NCI-H446 treated with DMSO at 0.1 percent for 48 hours (cell line): ENCODE results near the gene C10orf90.

Experiments
- DNase-seq: peaks from one replicate; lab custom pipeline; 2025; lab: John Stamatoyannopoulos, UW

C10orf90 gene

DNA sequence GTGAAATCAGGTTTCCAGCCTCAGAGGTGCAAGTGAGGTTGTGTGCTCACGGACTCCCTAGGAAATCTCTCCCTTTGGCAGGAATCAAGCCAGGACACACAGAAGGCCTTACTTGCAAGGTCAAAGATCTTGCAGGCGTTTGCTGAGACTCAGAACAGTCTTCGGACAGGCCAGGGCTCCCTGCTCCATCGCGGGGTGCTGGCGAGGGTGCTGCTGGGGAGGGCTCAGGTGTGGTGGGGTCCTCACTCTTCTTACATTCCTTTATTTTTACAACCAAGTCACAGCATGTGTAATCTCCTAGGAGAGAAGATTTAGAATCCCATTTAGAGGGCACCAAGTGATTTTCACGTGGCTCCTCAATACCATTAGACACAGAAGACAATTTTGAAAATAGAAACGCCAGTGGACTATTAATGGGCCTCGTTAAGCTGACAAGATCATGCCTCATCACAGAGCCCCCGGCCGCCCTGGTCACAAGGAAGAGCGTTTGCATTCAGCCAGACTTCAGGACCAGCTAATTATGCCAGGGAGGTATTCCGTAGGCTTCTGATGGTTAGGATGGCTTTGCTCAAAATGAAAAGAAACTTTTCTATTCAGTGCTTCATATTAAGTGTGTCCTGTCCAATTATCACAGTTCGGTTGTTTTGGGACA is 209.1 kb downstream of the C10orf90 start:
- no peak for DNase-seq

DNA sequence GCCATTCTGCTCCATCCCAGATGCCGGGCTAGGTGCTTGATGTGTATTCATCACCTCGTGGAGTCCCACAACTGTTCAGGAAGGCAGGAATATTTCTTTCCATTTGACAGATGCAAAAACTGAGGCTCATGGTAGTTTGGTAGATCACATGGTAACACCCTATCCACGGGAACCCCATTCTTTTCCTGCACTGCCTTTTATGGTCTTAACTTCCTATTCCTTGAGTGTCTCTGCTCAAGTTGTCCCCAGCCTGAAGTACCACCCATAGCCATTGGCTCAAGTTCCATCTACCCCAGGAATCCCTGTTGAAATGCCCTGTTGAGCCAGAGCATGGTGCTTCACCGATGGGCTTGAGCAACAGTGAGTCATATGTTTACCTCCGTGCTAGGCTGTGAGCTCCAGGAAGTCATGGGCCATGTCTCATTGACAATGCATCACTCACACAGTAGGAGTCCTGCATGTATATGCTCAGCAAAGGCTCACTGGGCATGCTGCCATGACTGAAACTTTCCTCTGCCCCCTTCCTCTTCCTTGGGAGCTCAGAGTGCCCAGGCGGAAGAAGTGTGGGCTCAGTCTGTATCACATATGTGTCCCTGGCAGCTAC is 210.5 kb downstream of the C10orf90 start:
- DNase-seq: no peak

DNA sequence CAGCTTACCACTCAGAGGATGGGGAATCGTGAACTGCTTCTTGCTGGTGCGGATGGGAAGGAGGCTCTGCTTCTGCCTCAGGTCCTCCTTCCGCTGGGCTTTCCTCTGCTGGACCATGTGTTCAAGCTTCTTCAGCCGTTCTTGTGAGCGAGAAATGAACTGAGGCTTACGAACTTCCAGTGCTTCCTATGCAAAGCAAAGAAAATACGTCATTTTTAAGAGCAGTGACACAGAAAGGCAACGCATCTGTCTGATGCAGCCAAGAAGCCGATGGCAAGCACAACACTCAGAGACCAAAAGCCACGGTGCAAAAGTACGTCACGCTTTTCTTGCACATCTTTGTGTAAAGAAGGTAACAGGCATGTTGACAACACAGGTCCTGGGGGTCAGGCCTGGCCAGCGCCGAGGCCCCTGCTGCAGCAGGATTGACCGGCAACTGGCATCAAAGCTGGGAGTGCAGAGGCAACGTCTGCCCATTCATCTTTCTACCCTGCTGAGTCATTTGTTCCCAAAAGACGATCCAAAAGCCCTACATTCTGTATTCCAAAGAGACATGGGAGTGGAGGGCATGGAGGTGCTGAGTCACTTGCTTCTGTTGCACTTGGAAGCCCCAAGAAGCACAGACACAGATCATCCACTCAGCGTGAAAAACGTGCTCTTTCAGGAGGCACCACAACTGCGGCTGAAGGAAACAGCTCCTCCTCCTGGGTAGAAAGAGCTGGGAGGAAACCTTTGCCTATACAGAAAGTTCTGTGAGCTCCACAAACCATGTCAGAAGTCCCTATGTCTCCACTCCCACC is 211.3 kb downstream of the C10orf90 start:
- no peak for DNase-seq

DNA sequence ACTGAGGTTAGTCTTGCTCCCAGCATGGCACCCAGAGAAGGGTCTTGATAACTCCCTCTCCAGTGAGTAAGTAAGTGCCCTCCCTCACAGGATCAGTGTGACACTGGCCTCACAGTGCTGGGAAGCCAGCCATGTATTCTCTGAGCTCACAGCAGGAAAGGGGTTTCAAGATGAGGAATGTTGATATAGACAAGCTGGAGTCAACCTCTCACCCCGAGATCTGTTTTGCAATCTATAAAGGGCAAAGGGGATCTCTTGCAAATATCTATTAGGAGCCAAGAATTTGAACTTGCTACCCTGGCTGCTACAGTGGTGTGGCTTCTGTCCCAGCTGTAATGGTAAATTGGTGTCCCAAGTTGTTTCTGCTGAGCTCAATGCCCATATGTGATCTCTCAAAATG is 212.0 kb downstream of the C10orf90 start:
- DNase-seq: no peak

- no peak for DNase-seq
These were observed 213.9 kb downstream of the C10orf90 start for GRCh38 chr10:126456632-126457031.

DNA sequence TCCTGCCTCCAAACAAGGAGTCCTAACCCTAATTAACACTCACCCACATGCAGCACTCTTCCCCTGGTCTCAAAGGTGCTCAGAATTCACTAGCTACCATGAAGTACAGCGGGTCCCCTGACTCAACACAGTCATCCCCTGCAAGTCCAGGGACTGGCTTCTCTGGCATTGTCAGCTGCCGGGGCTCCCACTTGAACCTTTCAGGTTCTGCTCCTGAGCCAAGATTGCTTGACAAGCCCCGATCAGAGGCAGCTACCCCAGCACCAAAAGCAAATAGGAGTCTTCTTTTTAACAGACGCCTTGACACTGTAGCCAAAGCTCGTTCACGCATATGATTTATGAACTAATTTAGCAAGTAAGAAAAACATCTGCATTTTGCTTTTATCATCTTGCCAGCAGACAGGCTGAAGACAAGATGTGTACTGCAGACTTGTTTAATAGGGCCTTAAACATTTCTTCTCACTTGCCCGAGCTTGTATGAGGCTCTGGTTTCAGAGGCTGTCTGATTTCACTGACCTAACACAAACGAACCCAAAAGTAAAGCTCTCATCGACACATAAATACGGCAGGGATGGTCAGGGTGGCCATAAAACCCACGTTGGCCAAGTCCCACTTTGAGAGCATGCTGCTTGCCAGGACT is 214.6 kb downstream of the C10orf90 start:
- DNase-seq: no peak

GRCh38 chr10:126455036-126455765 is 215.3 kb downstream of the C10orf90 start:
- DNase-seq: no peak

DNA sequence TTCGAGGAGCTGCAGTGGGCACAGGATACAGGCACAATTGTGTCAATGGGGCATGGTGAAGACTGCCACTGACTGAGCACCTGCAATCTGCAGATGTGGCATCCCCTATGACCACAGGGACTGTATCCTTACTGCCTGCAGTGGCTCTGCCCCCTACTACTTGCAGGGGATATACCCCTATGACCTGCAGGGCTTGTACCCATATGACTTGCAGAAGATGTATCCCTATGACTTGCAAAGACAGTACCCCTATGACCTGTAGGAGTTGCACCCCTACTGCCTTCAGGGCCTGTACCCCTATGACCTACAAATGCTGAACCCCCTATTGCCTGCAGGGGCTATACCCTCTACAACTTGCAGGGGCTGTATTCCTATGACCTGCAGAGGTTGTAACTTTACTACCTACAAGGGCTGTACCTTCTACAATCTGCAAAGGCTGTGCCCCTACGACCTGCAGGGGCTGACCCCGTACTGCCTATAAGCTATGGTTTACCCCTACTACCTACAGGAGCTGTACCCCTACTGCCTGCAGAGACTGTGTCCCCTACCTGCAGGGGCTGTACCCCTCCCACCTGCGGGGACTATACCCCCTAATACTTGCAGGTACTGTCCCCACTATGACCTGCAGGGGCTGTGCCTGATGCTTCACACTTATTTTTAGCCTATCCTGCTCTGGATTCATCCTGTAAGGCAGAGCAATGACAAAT is 216.3 kb downstream of the C10orf90 start:
- DNase-seq: no peak

GRCh38 chr10:126452245-126452644 is 218.2 kb downstream of the C10orf90 start:
- DNase-seq: no peak

DNA sequence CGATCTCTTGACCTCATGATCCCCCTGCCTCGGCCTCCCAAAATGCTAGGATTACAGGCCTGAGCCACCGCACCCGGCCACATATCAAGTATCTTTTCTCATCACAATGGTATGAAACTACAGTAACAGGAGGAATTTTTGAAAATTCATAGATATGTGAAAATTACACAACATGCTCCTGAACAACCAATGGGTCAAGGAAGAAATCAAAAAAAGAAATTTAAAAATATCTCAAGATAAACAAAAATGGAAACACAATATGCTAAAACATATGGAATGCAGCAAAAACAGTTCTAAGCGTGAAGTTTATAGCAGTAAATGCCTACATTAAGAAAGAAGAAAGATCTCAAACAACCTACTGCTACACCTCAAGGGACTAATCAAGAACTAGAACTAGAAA is 222.4 kb downstream of the C10orf90 start:
- DNase-seq: no peak

DNA sequence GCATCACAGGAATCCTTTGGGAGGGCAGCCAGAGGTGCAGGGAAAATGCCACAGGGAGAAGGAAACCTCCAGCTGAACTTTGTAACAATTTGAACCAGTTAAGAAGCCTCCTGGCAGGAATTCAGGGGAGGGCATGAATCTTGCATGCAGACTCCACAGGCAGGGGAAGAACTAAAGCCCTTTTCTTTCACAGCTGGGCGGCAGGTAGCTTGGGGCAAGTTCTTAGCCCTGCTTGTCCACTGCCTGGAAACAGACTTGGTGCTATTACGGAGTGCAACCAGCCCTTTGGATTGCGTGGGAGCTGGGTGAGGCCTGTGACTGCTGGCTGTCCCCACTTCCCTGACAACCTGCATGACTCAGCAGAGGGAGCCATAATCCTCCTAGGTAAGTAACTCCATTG is 230.6 kb downstream of the C10orf90 start:
- DNase-seq: no peak

- no peak for DNase-seq
These were observed 232.1 kb downstream of the C10orf90 start for GRCh38 chr10:126438407-126438783.

- DNase-seq: no peak
These were observed 232.7 kb downstream of the C10orf90 start for GRCh38 chr10:126437635-126438406.

DNA sequence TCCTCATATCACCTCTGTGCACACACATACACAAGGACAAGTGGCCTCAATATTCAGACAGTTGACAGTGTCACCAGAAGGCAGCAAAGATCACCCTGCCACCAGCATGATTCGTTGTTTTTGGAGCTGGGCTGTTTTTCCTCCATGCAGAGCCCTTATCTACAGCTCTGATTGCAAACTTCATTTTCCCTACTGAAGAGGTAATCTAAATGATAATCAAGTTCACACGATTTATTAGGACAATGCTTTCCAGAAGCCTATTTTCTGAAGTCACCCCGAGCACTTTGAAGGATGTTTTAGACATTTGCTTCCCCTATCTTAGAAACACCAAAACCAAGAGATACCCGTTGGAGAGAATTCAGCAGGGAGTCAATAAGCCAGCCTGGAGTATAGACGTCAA is 236.3 kb downstream of the C10orf90 start:
- no peak for DNase-seq

GRCh38 chr10:126433351-126433750 is 237.1 kb downstream of the C10orf90 start:
- no peak for DNase-seq

DNA sequence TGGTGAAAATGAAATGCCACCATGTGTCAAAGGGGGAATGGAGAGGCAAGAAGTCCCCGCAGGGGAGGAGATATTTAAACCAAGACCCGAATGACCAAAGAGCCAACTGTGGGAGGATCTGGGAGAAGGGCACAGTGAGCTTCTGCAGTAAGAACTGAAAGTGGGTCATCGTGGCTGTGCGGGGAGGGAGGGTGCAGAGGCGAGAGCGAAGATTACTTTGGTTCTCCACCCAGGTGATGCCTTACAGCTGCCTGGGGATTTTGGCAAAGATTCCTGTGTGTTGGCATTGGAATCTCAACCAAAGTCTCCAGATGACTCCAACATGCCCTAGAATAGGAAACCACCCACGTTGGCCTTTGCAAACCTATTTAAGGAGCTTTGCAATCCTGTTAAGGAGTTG is 238.0 kb downstream of the C10orf90 start:
- DNase-seq: no peak

DNA sequence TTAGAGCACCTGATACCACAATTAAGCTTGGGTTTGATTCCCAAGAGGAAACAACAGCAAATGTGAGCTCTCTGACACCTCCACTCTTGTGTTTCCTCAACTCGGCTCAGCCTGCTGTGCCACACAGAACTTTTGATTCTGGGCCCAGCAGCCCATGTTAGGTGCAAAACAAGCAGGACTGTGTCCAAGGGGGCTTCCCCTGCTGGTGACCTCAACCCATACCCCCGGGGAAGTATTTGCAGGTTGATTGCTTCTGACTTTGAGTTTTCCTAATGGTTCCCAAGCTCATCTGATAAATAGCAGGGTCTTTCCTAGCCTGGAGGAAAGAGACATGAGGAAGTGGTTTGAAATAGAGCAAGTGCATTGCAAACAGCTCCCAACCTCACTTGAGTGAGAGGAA is 238.7 kb downstream of the C10orf90 start:
- no peak for DNase-seq

DNA sequence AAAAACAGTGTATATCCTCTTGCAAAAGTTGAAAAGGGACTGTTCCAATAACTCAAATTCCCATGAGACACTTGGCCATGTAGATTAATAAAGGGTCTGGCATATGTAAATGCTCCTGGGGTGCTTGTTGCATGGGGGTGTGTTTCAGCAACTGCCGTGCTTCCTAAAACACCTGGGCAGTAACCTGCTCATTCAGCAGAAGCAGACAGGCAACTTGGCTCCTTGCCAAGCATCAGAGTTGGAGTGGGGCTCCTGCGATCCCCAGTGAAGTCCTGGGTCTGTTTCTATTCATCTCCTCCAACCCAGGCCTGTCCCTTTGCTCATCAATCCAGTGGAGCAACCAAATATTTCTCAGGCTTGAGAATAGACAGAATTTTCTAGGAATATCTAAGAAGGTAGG is 240.0 kb downstream of the C10orf90 start:
- no peak for DNase-seq

DNA sequence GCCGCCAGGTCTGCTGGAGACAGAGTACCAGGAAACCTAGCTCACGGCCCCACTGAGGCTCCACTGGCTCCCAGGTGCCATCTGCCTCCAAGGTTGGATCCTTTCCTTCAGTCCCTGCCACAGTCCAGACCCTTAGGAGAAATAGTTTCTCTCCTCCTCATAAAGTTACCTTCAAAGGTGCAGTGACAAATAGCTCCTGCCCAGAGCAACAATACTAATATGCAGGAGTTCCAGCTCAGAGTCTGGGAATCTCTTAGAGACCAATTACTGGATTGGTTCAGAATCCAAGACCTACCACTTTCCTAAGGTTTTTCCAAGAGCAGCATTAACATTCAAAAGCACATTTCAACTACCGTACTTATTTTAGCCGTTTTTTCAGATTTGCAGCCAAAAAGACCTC is 241.2 kb downstream of the C10orf90 start:
- DNase-seq: no peak

DNA sequence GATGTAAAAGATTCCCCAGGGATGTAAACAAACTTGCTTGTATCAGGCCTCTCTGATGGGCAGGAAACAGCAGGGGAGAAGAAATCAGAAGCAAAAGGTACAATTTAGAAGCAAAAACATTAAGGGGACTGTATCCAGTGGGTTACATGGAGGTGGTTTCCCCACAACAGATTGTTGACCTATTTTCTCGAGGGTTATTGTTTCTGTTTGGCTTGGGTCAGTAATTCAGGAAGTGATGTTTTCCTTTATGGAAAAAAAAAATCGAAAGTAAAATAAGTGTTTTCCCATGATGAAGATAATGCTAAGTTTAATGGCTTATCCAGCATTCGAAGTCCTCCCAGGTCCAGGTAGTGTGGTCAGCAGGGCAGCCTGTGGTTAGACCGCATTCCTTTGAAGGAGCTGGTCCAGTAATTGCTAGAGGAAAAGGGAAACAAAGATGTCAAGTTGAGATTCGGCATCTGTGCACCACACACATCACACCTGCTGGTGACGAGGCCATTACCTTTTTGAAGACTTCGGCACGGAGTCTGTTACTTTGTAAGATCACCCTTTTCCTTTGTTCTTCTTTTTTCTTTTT is 244.9 kb downstream of the C10orf90 start:
- no peak for DNase-seq
